AG09309 (cell line): ENCODE data around the gene ZP2.

Source experiments
- DNase-seq: peaks from one replicate; pipeline ENCODE4 v3.0.0-alpha.2; 2010; ENCODE audit warnings: low read depth
- H3K4me3 ChIP-seq: 2 replicates; pipeline ENCODE4 v1.5.1; 2011; ENCODE audit warnings: mild to moderate bottlenecking, low read depth, low read length, moderate library complexity; ENCODE audit not compliant: control insufficient read depth
- TF ChIP-seq, protein P1 (sequence below): IDR thresholded peaks from 2 replicates; pipeline ENCODE4 v1.5.1; 2011; ENCODE audit warnings: mild to moderate bottlenecking, low read depth, low read length, inconsistent platforms; ENCODE audit not compliant: insufficient read depth, control insufficient read depth; ENCODE audit errors: missing control alignments

Gene ZP2

DNA sequence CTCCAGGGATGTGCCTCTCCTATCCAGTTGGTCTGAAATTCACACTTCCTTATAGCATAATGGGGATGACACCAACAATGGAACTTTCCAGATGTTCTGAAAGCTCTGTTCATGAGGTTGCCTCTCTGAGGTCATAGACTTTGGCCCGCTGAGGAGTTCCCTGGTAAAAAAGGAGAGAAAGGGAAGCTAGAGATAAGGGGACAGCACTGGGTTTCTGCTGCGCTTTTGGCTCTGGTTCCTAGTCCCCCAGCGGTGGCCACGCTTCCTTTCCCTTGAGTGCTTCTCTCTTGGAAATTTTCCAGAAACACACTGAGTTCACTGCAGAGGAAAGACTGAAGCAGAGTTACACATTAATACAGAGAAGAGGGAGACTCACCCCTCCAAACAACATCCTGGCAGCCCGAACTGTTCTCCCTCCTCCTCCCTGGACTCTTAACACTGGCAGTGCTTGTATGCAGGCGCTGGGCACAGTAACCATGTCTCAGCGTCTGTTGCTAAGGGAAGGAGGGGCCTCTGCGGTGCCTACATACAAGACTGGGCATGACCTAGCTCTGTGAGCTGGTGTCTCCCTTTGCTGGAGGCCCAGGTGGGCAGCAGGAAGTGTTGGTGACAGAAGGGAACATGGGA is 60.9 kb downstream of the ZP2 start, which contains the start of gene DNAH3:
Gene DNAH3, minus strand, starts transcription at position 472 of the 627 bp plus-strand sequence. CDS start 527 bp downstream, outside the sequence.
- TF ChIP-seq, protein P1, sequence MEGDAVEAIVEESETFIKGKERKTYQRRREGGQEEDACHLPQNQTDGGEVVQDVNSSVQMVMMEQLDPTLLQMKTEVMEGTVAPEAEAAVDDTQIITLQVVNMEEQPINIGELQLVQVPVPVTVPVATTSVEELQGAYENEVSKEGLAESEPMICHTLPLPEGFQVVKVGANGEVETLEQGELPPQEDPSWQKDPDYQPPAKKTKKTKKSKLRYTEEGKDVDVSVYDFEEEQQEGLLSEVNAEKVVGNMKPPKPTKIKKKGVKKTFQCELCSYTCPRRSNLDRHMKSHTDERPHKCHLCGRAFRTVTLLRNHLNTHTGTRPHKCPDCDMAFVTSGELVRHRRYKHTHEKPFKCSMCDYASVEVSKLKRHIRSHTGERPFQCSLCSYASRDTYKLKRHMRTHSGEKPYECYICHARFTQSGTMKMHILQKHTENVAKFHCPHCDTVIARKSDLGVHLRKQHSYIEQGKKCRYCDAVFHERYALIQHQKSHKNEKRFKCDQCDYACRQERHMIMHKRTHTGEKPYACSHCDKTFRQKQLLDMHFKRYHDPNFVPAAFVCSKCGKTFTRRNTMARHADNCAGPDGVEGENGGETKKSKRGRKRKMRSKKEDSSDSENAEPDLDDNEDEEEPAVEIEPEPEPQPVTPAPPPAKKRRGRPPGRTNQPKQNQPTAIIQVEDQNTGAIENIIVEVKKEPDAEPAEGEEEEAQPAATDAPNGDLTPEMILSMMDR, result no peak
- DNase-seq, result no peak
- no peak within 1 kb of the TSS for H3K4me3 ChIP-seq
